ENCODE measurements around the gene LRIF1. TPM values are rescaled to one million over a fixed set of nuclear protein-coding genes. Genes with fewer than 3 reads are reported as not detected.
"Not testable (repeated sequence)": the region's sequence is repeated elsewhere in the genome, so short reads cannot be mapped to it uniquely, and the experiment has no call there.

The LRIF1 gene
- total RNA-seq (2014; rRNA removed; shearing (Covaris generic)) = 15.4 and 17.6 TPM in 2 replicates

GRCh38 chr1:110963691-110964454, at the start of gene LRIF1:
Gene LRIF1, minus strand, starts transcription at chr1:110963922. Its CDS starts 234 bp downstream, at chr1:110963688.
- peak; percentile 88 for DNase-seq
- Histone ChIP-seq H3K36me3 (replicated peaks; ENCODE audit: control insufficient read depth, insufficient read depth, low read length) (no peaks in the 10 kb centered on the region), H3K4me3 (ENCODE audit: insufficient read depth, low read depth, low read length) (peak within 1 kb of the TSS; percentile 85), H3K27me3 (ENCODE audit: control insufficient read depth, insufficient read depth, low read length) (no peaks in the 10 kb centered on the region)

- H3K4me3 ChIP-seq (ENCODE audit: insufficient read depth, low read depth, low read length) = no peak overlapping the region
- no peaks in the 10 kb centered on the region for H3K36me3 ChIP-seq (replicated peaks; ENCODE audit: control insufficient read depth, insufficient read depth, low read length)
- no peaks in the 10 kb centered on the region for H3K27me3 ChIP-seq (ENCODE audit: control insufficient read depth, insufficient read depth, low read length)
- DNase-seq = no peak
These were observed 44.3 kb upstream of the LRIF1 start for GRCh38 chr1:111008031-111008430.

GRCh38 chr1:111006556-111006955, 42.8 kb upstream of the LRIF1 start:
- Histone ChIP-seq H3K4me3 (ENCODE audit: insufficient read depth, low read depth, low read length) (no peak overlapping the region), H3K36me3 (replicated peaks; ENCODE audit: control insufficient read depth, insufficient read depth, low read length) (no peaks in the 10 kb centered on the region)
- no peak for DNase-seq

GRCh38 chr1:110999607-111000006, 35.9 kb upstream of the LRIF1 start:
- not testable (repeated sequence) for H3K27me3 ChIP-seq (ENCODE audit: control insufficient read depth, insufficient read depth, low read length); H3K36me3 ChIP-seq (replicated peaks; ENCODE audit: control insufficient read depth, insufficient read depth, low read length); DNase-seq; H3K4me3 ChIP-seq (ENCODE audit: insufficient read depth, low read depth, low read length)

More at GRCh38 chr1:111006556-111006955, 42.8 kb upstream of the LRIF1 start:
- no peaks in the 10 kb centered on the region for H3K27me3 ChIP-seq (ENCODE audit: control insufficient read depth, insufficient read depth, low read length)

- not testable (repeated sequence) for H3K36me3 ChIP-seq (replicated peaks; ENCODE audit: control insufficient read depth, insufficient read depth, low read length)
These were observed 28.6 kb upstream of the LRIF1 start for GRCh38 chr1:110992329-110992728.

GRCh38 chr1:110991295-110991694, 27.6 kb upstream of the LRIF1 start:
- not testable (repeated sequence) for H3K36me3 ChIP-seq (replicated peaks; ENCODE audit: control insufficient read depth, insufficient read depth, low read length); DNase-seq; H3K4me3 ChIP-seq (ENCODE audit: insufficient read depth, low read depth, low read length); H3K27me3 ChIP-seq (ENCODE audit: control insufficient read depth, insufficient read depth, low read length)

More at GRCh38 chr1:110992329-110992728, 28.6 kb upstream of the LRIF1 start:
- peak; percentile 16 for DNase-seq
- H3K27me3 ChIP-seq (ENCODE audit: control insufficient read depth, insufficient read depth, low read length); H3K4me3 ChIP-seq (ENCODE audit: insufficient read depth, low read depth, low read length): not testable (repeated sequence)

- no peak for DNase-seq
- no peaks in the 10 kb centered on the region for H3K36me3 ChIP-seq (replicated peaks; ENCODE audit: control insufficient read depth, insufficient read depth, low read length)
- H3K27me3 ChIP-seq (ENCODE audit: control insufficient read depth, insufficient read depth, low read length) = no peaks in the 10 kb centered on the region; the same call in 1 of the 2 replicates
- no peak overlapping the region for H3K4me3 ChIP-seq (ENCODE audit: insufficient read depth, low read depth, low read length)
These were observed 26.8 kb upstream of the LRIF1 start for GRCh38 chr1:110990541-110990940.

- Histone ChIP-seq H3K27me3 (ENCODE audit: control insufficient read depth, insufficient read depth, low read length) (no peaks in the 10 kb centered on the region), H3K36me3 (replicated peaks; ENCODE audit: control insufficient read depth, insufficient read depth, low read length) (no peaks in the 10 kb centered on the region), H3K4me3 (ENCODE audit: insufficient read depth, low read depth, low read length) (no peak overlapping the region)
- no peak for DNase-seq
These were observed 22.7 kb upstream of the LRIF1 start for GRCh38 chr1:110986407-110986891.

GRCh38 chr1:110982320-110982719, 18.6 kb upstream of the LRIF1 start:
- no peak for DNase-seq
- no peak overlapping the region for H3K4me3 ChIP-seq (ENCODE audit: insufficient read depth, low read depth, low read length)
- no peaks in the 10 kb centered on the region for H3K36me3 ChIP-seq (replicated peaks; ENCODE audit: control insufficient read depth, insufficient read depth, low read length)
- no peaks in the 10 kb centered on the region for H3K27me3 ChIP-seq (ENCODE audit: control insufficient read depth, insufficient read depth, low read length)

- no peak for DNase-seq
- no peaks in the 10 kb centered on the region for H3K27me3 ChIP-seq (ENCODE audit: control insufficient read depth, insufficient read depth, low read length)
- H3K4me3 ChIP-seq (ENCODE audit: insufficient read depth, low read depth, low read length) = no peak overlapping the region
- H3K36me3 ChIP-seq (replicated peaks; ENCODE audit: control insufficient read depth, insufficient read depth, low read length) = no peaks in the 10 kb centered on the region
These were observed 15.4 kb upstream of the LRIF1 start for GRCh38 chr1:110979154-110979553.

- Histone ChIP-seq H3K27me3 (ENCODE audit: control insufficient read depth, insufficient read depth, low read length) (no peaks in the 10 kb centered on the region; the same call in 1 of the 2 replicates), H3K4me3 (ENCODE audit: insufficient read depth, low read depth, low read length) (no peak overlapping the region), H3K36me3 (replicated peaks; ENCODE audit: control insufficient read depth, insufficient read depth, low read length) (no peaks in the 10 kb centered on the region)
- no peak for DNase-seq
These were observed 12.4 kb upstream of the LRIF1 start for GRCh38 chr1:110976089-110976488.

- no peak overlapping the region for H3K4me3 ChIP-seq (ENCODE audit: insufficient read depth, low read depth, low read length)
- no peak for DNase-seq
- H3K27me3 ChIP-seq (ENCODE audit: control insufficient read depth, insufficient read depth, low read length) = no peaks in the 10 kb centered on the region; the same call in 1 of the 2 replicates
These were observed 11.5 kb upstream of the LRIF1 start for GRCh38 chr1:110975265-110975664.

GRCh38 chr1:110967256-110967655, 3.5 kb upstream of the LRIF1 start:
- no peaks in the 10 kb centered on the region for H3K36me3 ChIP-seq (replicated peaks; ENCODE audit: control insufficient read depth, insufficient read depth, low read length)
- H3K4me3 ChIP-seq (ENCODE audit: insufficient read depth, low read depth, low read length) = no peak overlapping the region
- no peaks in the 10 kb centered on the region for H3K27me3 ChIP-seq (ENCODE audit: control insufficient read depth, insufficient read depth, low read length)
- DNase-seq = no peak

More at GRCh38 chr1:110975265-110975664, 11.5 kb upstream of the LRIF1 start:
- H3K36me3 ChIP-seq (replicated peaks; ENCODE audit: control insufficient read depth, insufficient read depth, low read length) = no peaks in the 10 kb centered on the region

GRCh38 chr1:110964455-110964903, 757 bp upstream of the LRIF1 start:
- Histone ChIP-seq H3K4me3 (ENCODE audit: insufficient read depth, low read depth, low read length) (peak overlapping the region; percentile 51), H3K27me3 (ENCODE audit: control insufficient read depth, insufficient read depth, low read length) (no peaks in the 10 kb centered on the region), H3K36me3 (replicated peaks; ENCODE audit: control insufficient read depth, insufficient read depth, low read length) (no peaks in the 10 kb centered on the region)
- no peak for DNase-seq

Data from H7 (cell line).